Liver (tissue), 3 donors: Measurements from ENCODE around the gene TSPEAR.

ENCODE experiments used
- GABPA ChIP-seq, 2 donors: IDR thresholded peaks in 1 of 2; conservative IDR thresholded peaks in 1 of 2; 2 replicates each; pipeline ENCODE4 v1.6.1; 2016; ENCODE audit warnings: antibody characterized with exemption in 2 of 2, mild to moderate bottlenecking in 1 of 2, moderate library complexity in 1 of 2
- JUND ChIP-seq, 2 donors: IDR thresholded peaks; 2 replicates each; pipeline ENCODE4 v1.6.1; 2016; ENCODE audit warnings: antibody characterized with exemption in 2 of 2
- RAD21 ChIP-seq, 2 donors: IDR thresholded peaks; 2 replicates each; pipeline ENCODE4 v1.6.1; 2016; ENCODE audit warnings: antibody characterized with exemption in 2 of 2, mild to moderate bottlenecking in 2 of 2
- SP1 ChIP-seq: IDR thresholded peaks from 2 replicates; pipeline ENCODE4 v1.6.1; 2018; ENCODE audit warnings: antibody characterized with exemption, mild to moderate bottlenecking
- YY1 ChIP-seq: IDR thresholded peaks from 2 replicates; pipeline ENCODE4 v1.6.1; 2016; ENCODE audit warnings: antibody characterized with exemption, mild to moderate bottlenecking
- TF ChIP-seq, protein P1 (sequence below): IDR thresholded peaks from 2 replicates; pipeline ENCODE4 v1.6.1; 2016; ENCODE audit warnings: antibody characterized with exemption
- TF ChIP-seq, protein P2 (sequence below): fragments of 150-350 bp; IDR thresholded peaks from 2 replicates; pipeline ENCODE4 v1.5.1; 2017; ENCODE audit warnings: improper control_type of control experiment, low read depth, low read length; ENCODE audit not compliant: missing input control
- donor health status: healthy.
- donor health status: healthy.

DNA sequence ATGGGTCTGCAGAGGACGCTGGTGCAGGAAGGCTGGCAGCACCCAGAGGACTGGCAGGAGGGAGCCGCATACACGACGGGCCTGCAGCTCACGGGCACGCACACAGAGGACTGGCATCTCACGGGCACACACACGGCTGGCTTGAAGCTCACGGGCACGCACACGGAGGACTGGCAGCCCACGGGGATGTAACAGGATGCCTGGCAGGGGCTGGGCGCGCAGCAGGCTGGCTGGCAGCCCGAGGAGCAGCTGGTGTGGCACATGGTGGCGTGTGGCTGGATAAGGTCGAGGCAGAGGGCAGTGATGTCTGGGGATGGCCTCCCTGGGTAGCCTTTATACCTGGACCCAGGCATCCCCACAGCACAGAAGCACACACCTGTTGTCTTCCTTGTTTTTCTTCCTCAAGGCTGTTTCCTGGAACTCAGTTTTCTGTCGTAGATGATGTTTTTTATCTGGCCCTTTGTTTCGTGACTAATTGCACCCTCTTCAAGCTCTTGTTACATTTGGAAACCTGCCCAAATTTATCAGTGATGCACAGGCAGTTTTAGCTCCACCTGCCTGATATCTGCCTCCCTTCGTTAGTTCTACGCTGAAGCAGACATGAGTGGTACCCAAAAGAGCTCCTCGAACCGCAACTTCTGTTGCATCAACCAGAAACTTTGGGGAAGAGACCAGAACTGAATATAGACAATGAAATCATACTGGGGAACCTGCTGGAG is 29.4 kb downstream of the TSPEAR start, which contains the start of gene KRTAP12-1:
- TF ChIP-seq, protein P1, sequence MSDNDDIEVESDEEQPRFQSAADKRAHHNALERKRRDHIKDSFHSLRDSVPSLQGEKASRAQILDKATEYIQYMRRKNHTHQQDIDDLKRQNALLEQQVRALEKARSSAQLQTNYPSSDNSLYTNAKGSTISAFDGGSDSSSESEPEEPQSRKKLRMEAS: no peak
- TF ChIP-seq, protein P2, sequence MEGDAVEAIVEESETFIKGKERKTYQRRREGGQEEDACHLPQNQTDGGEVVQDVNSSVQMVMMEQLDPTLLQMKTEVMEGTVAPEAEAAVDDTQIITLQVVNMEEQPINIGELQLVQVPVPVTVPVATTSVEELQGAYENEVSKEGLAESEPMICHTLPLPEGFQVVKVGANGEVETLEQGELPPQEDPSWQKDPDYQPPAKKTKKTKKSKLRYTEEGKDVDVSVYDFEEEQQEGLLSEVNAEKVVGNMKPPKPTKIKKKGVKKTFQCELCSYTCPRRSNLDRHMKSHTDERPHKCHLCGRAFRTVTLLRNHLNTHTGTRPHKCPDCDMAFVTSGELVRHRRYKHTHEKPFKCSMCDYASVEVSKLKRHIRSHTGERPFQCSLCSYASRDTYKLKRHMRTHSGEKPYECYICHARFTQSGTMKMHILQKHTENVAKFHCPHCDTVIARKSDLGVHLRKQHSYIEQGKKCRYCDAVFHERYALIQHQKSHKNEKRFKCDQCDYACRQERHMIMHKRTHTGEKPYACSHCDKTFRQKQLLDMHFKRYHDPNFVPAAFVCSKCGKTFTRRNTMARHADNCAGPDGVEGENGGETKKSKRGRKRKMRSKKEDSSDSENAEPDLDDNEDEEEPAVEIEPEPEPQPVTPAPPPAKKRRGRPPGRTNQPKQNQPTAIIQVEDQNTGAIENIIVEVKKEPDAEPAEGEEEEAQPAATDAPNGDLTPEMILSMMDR: no peak
- TF ChIP-seq GABPA (IDR thresholded peaks at IDR 0.05 in 1 of 2, conservative IDR thresholded peaks at IDR 0.05 in 1 of 2): no peak
- TF ChIP-seq YY1: no peak
- TF ChIP-seq SP1: no peak
- no peak for TF ChIP-seq JUND (IDR thresholded peaks at IDR 0.05)
- no peak for TF ChIP-seq RAD21 (IDR thresholded peaks at IDR 0.05)
